K562 (cell line): Measurements from ENCODE around the gene ELMO3. TPM values are rescaled to one million over a fixed set of nuclear protein-coding genes. Genes with fewer than 3 reads are reported as not detected.
A peak's percentile ranks its signal among the peaks of the same experiment; 100 is the strongest.

Experiments used
- C11orf30 ChIP-seq: fragments of 450-650 bp; IDR thresholded peaks from 2 replicates; pipeline ENCODE4 v1.6.1; 2016; ENCODE audit warnings: low read depth, mild to moderate bottlenecking
- CBFA2T3 ChIP-seq: fragments of 450-650 bp; IDR thresholded peaks from 2 replicates; pipeline ENCODE4 v1.6.1; 2017
- CCNT2 ChIP-seq: IDR thresholded peaks from 2 replicates; pipeline ENCODE4 v1.6.1; 2011; ENCODE audit warnings: borderline replicate concordance, low read depth, mild to moderate bottlenecking, moderate library complexity, mixed read lengths, low read length; ENCODE audit not compliant: insufficient read length; ENCODE audit errors: extremely low read depth
- CTCF ChIP-seq, 3 experiments: IDR thresholded peaks in 2 of 3; conservative IDR thresholded peaks in 1 of 3; 2 replicates each; pipeline ENCODE4 v1.5.1; 2011 to 2012; ENCODE audit warnings: low read length in 3 of 3, mild to moderate bottlenecking in 3 of 3, control low read depth in 2 of 3, improper control_type of control experiment in 1 of 3, inconsistent platforms in 1 of 3, low read depth in 1 of 3, mixed read lengths in 1 of 3, moderate library complexity in 1 of 3; ENCODE audit not compliant: insufficient read depth in 2 of 3
- CTCFL ChIP-seq: IDR thresholded peaks from 2 replicates; pipeline ENCODE4 v1.6.1; 2011; ENCODE audit warnings: borderline replicate concordance, low read depth, mild to moderate bottlenecking, moderate library complexity, low read length; ENCODE audit not compliant: insufficient read depth, poor library complexity, severe bottlenecking
- E2F4 ChIP-seq: sonication (generic); formaldehyde crosslinking; IDR thresholded peaks from 2 replicates; pipeline ENCODE4 v1.8.0; 2022; ENCODE audit warnings: mild to moderate bottlenecking, low read depth, missing genetic modification reagents
- EWSR1 ChIP-seq: fragments of 450-650 bp; IDR thresholded peaks from 2 replicates; pipeline ENCODE4 v1.6.1; 2018; ENCODE audit warnings: borderline replicate concordance, mild to moderate bottlenecking, low read depth, moderate library complexity; ENCODE audit not compliant: partially characterized antibody
- EZH2 ChIP-seq: IDR thresholded peaks from 2 replicates; pipeline ENCODE4 v1.6.1; 2012; ENCODE audit warnings: low read depth, mild to moderate bottlenecking, inconsistent platforms, low read length, borderline replicate concordance
- GATAD2A ChIP-seq: fragments of 450-650 bp; IDR thresholded peaks from 2 replicates; pipeline ENCODE4 v1.6.1; 2017
- ILF3 ChIP-seq: fragments of 450-650 bp; IDR thresholded peaks from 2 replicates; pipeline ENCODE4 v1.6.1; 2018; ENCODE audit warnings: antibody characterized with exemption, mild to moderate bottlenecking, moderate library complexity, borderline replicate concordance
- KDM4B ChIP-seq, 2 experiments: fragments of 450-650 bp in 1 of 2; sonication (generic) in 1 of 2; IDR thresholded peaks; 2 replicates each; pipeline ENCODE4 v1.6.1; 2016 to 2017; ENCODE audit warnings: borderline replicate concordance in 2 of 2, antibody characterized with exemption in 1 of 2, low read depth in 1 of 2, mild to moderate bottlenecking in 1 of 2
- POLR2B ChIP-seq: fragments of 450-650 bp; IDR thresholded peaks from 2 replicates; pipeline ENCODE4 v1.6.1; 2018; ENCODE audit warnings: low read depth; ENCODE audit not compliant: partially characterized antibody
- POLR2G ChIP-seq: fragments of 200-400 bp; formaldehyde crosslinking; IDR thresholded peaks from 2 replicates; pipeline ENCODE4 v1.6.1; 2017; ENCODE audit warnings: low read depth, mild to moderate bottlenecking, antibody characterized with exemption, low read length, moderate library complexity
- RBM15 ChIP-seq: fragments of 200-400 bp; formaldehyde crosslinking; IDR thresholded peaks from 2 replicates; pipeline ENCODE4 v1.6.1; 2018; ENCODE audit warnings: mild to moderate bottlenecking, low read length, moderate library complexity; ENCODE audit not compliant: insufficient read depth
- SRSF3 ChIP-seq: fragments of 200-400 bp; formaldehyde crosslinking; IDR thresholded peaks from 2 replicates; pipeline ENCODE4 v1.6.1; 2016; ENCODE audit warnings: mild to moderate bottlenecking, low read length, moderate library complexity; ENCODE audit not compliant: insufficient read depth
- TAF15 ChIP-seq: fragments of 200-400 bp; formaldehyde crosslinking; IDR thresholded peaks from 2 replicates; pipeline ENCODE4 v1.6.1; 2017; ENCODE audit warnings: mild to moderate bottlenecking, low read depth, low read length, moderate library complexity
- TBL1XR1 ChIP-seq, 2 experiments: IDR thresholded peaks; 2 replicates each; pipeline ENCODE4 v1.6.1; 2012; ENCODE audit warnings: improper control_type of control experiment in 2 of 2, low read length in 2 of 2, mild to moderate bottlenecking in 1 of 2
- TRIM25 ChIP-seq: fragments of 450-650 bp; IDR thresholded peaks from 2 replicates; pipeline ENCODE4 v1.7.0; 2016; ENCODE audit warnings: borderline replicate concordance
- ZNF134 ChIP-seq: fragments of 250-450 bp; sonication (Bioruptor Pico); conservative IDR thresholded peaks from 2 replicates; pipeline ENCODE4 v1.4.0; 2020
- polyA plus RNA-seq, 8 experiments: library from polyadenylated mRNA; depleted of rRNA in 4 of 8; stranded (reverse) in 5 of 8; unstranded in 3 of 8; fragments of >200 nt; fragmentation: Nextera tagmentation in 2 of 8; fragmentation: Illumina TruSeq in 1 of 8; extraction: Ambion mirVana in 2 of 8; extraction: Trizol in 1 of 8; gene quantifications; 2 replicates each; pipeline versions ENCODE4 v1.2.1 to v1.2.3, GENCODE V29; 2011 to 2014; ENCODE audit warnings: inconsistent platforms in 1 of 8, missing spikeins in 1 of 8
- total RNA-seq, 7 experiments: library from RNA; depleted of rRNA in 6 of 7; stranded (reverse); fragments of >200 nt in 6 of 7; fragmentation: Illumina TruSeq in 2 of 7; extraction: Trizol in 2 of 7; gene quantifications; 2 replicates each; pipeline versions ENCODE4 v1.2.1 to v1.2.3, GENCODE V29; 2011 to 2021; ENCODE audit warnings: low replicate concordance in 1 of 7

ELMO3 gene
- total and polyA plus RNA-seq, 9 of the 15 experiments (the other 6 are each of a cell fraction or from before 2014, with no cell fraction given), result 0.04 to 5.1 (median 1.5) TPM

- TF ChIP-seq KDM4B (IDR thresholded peaks at IDR 0.05; ENCODE audit: borderline replicate concordance in 2 of 2, low read depth in 1 of 2), result no peak
- TF ChIP-seq GATAD2A, result peak; percentile 50; the same call in 1 of the 2 replicates
- no peak for TF ChIP-seq POLR2G
- no peak for TF ChIP-seq ZNF134 (CRISPR knock-in tag)
- no peak for TF ChIP-seq TAF15
- no peak for TF ChIP-seq SRSF3
- 0 out of 2 replicates have a peak, but pooled peaks have one; percentile 30 for TF ChIP-seq TRIM25
- no peak for TF ChIP-seq RBM15
- peak; percentile 87 for TF ChIP-seq CTCFL
- no peak for TF ChIP-seq CBFA2T3
- TF ChIP-seq EWSR1, result no peak
- peak; percentile 65 to 82 (median 73) for TF ChIP-seq CTCF (IDR thresholded peaks at IDR 0.05 in 2 of 3, conservative IDR thresholded peaks at IDR 0.05 in 1 of 3; ENCODE audit: insufficient read depth in 2 of 3, low read depth in 1 of 3, low read length in 3 of 3)
- TF ChIP-seq ILF3, result no peak
- no peak for TF ChIP-seq E2F4 (CRISPR knock-in tag)
- peak; percentile 16 for TF ChIP-seq CCNT2
- no peak for TF ChIP-seq EZH2
- no peak for TF ChIP-seq C11orf30
- TF ChIP-seq POLR2B, result no peak
- no peak for TF ChIP-seq TBL1XR1 (IDR thresholded peaks at IDR 0.05; ENCODE audit: low read length in 2 of 2)
These were observed 29.2 kb upstream of the ELMO3 start (continued) for GRCh38 chr16:67169642-67170167.
